HepG2 (cell line): ENCODE measurements around the gene AMY2A. TPM values are rescaled to one million over a fixed set of nuclear protein-coding genes. Genes with fewer than 3 reads are reported as not detected.
"Not testable (repeated sequence)": the region's sequence is repeated elsewhere in the genome, so short reads cannot be mapped to it uniquely, and the experiment has no call there.

Experiments
- ATAC-seq: fragments of 200-7000 bp; cut with Tn5 transposase; 3 replicates; pipeline ENCODE4 v1.9.1; 2020; ENCODE audit warnings: mild to moderate bottlenecking, moderate library complexity
- BruUV-seq: library from RNA; stranded (reverse); fragments of 400-500 nt; replicated peaks from 2 replicates; lab custom pipeline; 2021; lab: Mats Ljungman, UMichigan
- CTCF ChIA-PET: fragments of 300-600 bp; formaldehyde crosslinking; extraction: SDS; loops from one replicate; lab custom pipeline; 2021; ENCODE audit warnings: low total read pairs, inconsistent platforms, low intra/inter-chr PET ratio; lab: Yijun Ruan, JAX
- POLR2A ChIA-PET: fragments of 350-600 bp; sonication (Branson Sonifier 250); formaldehyde crosslinking; loops from one replicate; lab custom pipeline; 2020; ENCODE audit warnings: antibody characterized with exemption, inconsistent platforms; lab: Yijun Ruan, JAX
- DNase-seq: peaks from one replicate; pipeline ENCODE4 v3.0.0-alpha.2; 2015; ENCODE audit warnings: low spot score
- FAIRE-seq: peaks from 3 replicates; lab custom pipeline; 2011; peaks lifted over from hg19 to GRCh38; lab: Jason Lieb, UNC
- H2AFZ ChIP-seq: one replicate; pipeline ENCODE4 v1.6.1; 2011; ENCODE audit warnings: low read length, inconsistent platforms
- H3K27ac ChIP-seq: fragments of 300-600 bp; 3 replicates; pipeline ENCODE4 v1.8.0; 2011; ENCODE audit warnings: mixed run types, mild to moderate bottlenecking, mixed read lengths, low read length, inconsistent platforms; ENCODE audit not compliant: insufficient read depth; ENCODE audit errors: extremely low read length
- H3K27me3 ChIP-seq, 2 experiments: fragments of 200-600 bp in 1 of 2; 2 replicates in 1 of 2; 3 replicates in 1 of 2; pipeline versions ENCODE4 v1.6.0 to v1.8.0; 2011; ENCODE audit warnings: low read length in 2 of 2, mild to moderate bottlenecking in 2 of 2, moderate library complexity in 2 of 2, inconsistent platforms in 1 of 2; ENCODE audit not compliant: insufficient read depth in 2 of 2, control insufficient read depth in 1 of 2
- H3K36me3 ChIP-seq, 2 experiments: fragments of 200-600 bp in 1 of 2; replicated peaks in 1 of 2; 2 replicates in 1 of 2; 3 replicates in 1 of 2; pipeline versions ENCODE4 v1.5.1 to v1.8.0; 2011; ENCODE audit warnings: low read length in 2 of 2, inconsistent platforms in 1 of 2; ENCODE audit not compliant: insufficient read depth in 2 of 2, control insufficient read depth in 1 of 2
- H3K4me1 ChIP-seq: 2 replicates; pipeline ENCODE4 v1.5.1; 2012; ENCODE audit warnings: low read length, inconsistent platforms; ENCODE audit not compliant: insufficient read depth
- H3K4me2 ChIP-seq: 2 replicates; pipeline ENCODE4 v1.6.0; 2011; ENCODE audit warnings: low read depth, low read length, inconsistent platforms
- H3K4me3 ChIP-seq, 3 experiments: fragments of 200-600 bp in 1 of 3; sonication (generic), shearing (Covaris generic) in 1 of 3; replicated peaks in 1 of 3; 2 replicates each; pipeline ENCODE4 v1.5.1; 2011 to 2016; ENCODE audit warnings: low read length in 3 of 3, inconsistent platforms in 2 of 3, low read depth in 2 of 3, mild to moderate bottlenecking in 2 of 3, control low read depth in 1 of 3, mixed read lengths in 1 of 3; ENCODE audit not compliant: insufficient read depth in 1 of 3
- H3K79me2 ChIP-seq: one replicate; pipeline ENCODE4 v1.6.1; 2011; ENCODE audit warnings: low read length, inconsistent platforms; ENCODE audit not compliant: insufficient read depth
- H3K9ac ChIP-seq: 2 replicates; pipeline ENCODE4 v1.6.0; 2011; ENCODE audit warnings: mild to moderate bottlenecking, low read depth, low read length, inconsistent platforms; ENCODE audit not compliant: insufficient read depth
- H3K9me3 ChIP-seq: 2 replicates; pipeline ENCODE4 v1.5.1; 2012; ENCODE audit warnings: mild to moderate bottlenecking, low read length
- H4K20me1 ChIP-seq: 2 replicates; pipeline ENCODE4 v1.6.0; 2011; ENCODE audit warnings: inconsistent platforms, mild to moderate bottlenecking, low read length, moderate library complexity; ENCODE audit not compliant: insufficient read depth
- CENPT ChIP-seq: sonication (generic); formaldehyde crosslinking; IDR thresholded peaks from 2 replicates; pipeline ENCODE4 v1.8.0; 2022; ENCODE audit warnings: low read depth, mild to moderate bottlenecking, moderate library complexity, missing genetic modification reagents
- GFI1 ChIP-seq: sonication (generic); formaldehyde crosslinking; IDR thresholded peaks from 2 replicates; pipeline ENCODE4 v1.5.0; 2020; ENCODE audit warnings: missing genetic modification reagents, mild to moderate bottlenecking, borderline replicate concordance
- MEIS2 ChIP-seq: sonication (generic); formaldehyde crosslinking; IDR thresholded peaks from 2 replicates; pipeline ENCODE4 v1.9.0; 2021; ENCODE audit warnings: mild to moderate bottlenecking, missing genetic modification reagents
- NFYC ChIP-seq: IDR thresholded peaks from 2 replicates; pipeline ENCODE4 v1.6.1; 2016; ENCODE audit warnings: missing genetic modification reagents, missing compliant biosample characterization
- NR2F2 ChIP-seq: IDR thresholded peaks from 2 replicates; pipeline ENCODE4 v1.6.1; 2012; ENCODE audit warnings: low read depth, inconsistent platforms, borderline replicate concordance
- SP2 ChIP-seq: sonication (generic); formaldehyde crosslinking; IDR thresholded peaks from 2 replicates; pipeline ENCODE4 v1.5.1; 2020; ENCODE audit warnings: mild to moderate bottlenecking, missing genetic modification reagents
- TAF15 ChIP-seq: fragments of 200-400 bp; formaldehyde crosslinking; IDR thresholded peaks from one replicate; pipeline ENCODE4 v1.6.1; 2018; ENCODE audit warnings: mild to moderate bottlenecking, low read depth, low read length; ENCODE audit not compliant: poor library complexity, severe bottlenecking
- WGBS: methylation state at CpG from one replicate; pipeline ENCODE4 v1.1.6; 2017; ENCODE audit warnings: low lambda C conversion rate; 5-methylcytosine and 5-hydroxymethylcytosine counted together
- in situ Hi-C: cut with HindIII; loops from 2 replicates; pipeline ENCODE4 v1.10.0; 2017; ENCODE audit warnings: low pct_unique_long_range_greater_than_20kb; ENCODE audit not compliant: extremely low pct_ligation_motif_present
- intact Hi-C: fragments of 100-400 bp; cut with micrococcal nuclease; formaldehyde crosslinking; loops from one replicate; pipeline ENCODE4 v1.10.0; 2022; ENCODE audit not compliant: unreplicated experiment
- polyA plus RNA-seq, 8 experiments: library from polyadenylated mRNA; depleted of rRNA in 3 of 8; stranded (reverse) in 7 of 8; unstranded in 1 of 8; fragments of >200 nt; fragmentation: Illumina TruSeq in 4 of 8; extraction: Trizol in 4 of 8; gene quantifications; 2 replicates each; pipeline versions ENCODE4 v1.2.1 to v1.2.3, GENCODE V29; 2011 to 2016; ENCODE audit warnings: low read depth in 4 of 8, missing spikeins in 1 of 8, mixed read lengths in 1 of 8; ENCODE audit not compliant: insufficient read depth in 1 of 8
- total RNA-seq, 5 experiments: library from RNA; depleted of rRNA; stranded (reverse); fragments of >200 nt; fragmentation: Illumina TruSeq; extraction: Trizol; gene quantifications; 2 replicates each; pipeline ENCODE4 v1.2.3, GENCODE V29; 2016; ENCODE audit warnings: low read depth in 1 of 5
- TF ChIP-seq, protein P1 (sequence below), 2 experiments: sonication (generic) in 1 of 2; formaldehyde crosslinking in 1 of 2; IDR thresholded peaks; 2 replicates each; pipeline versions ENCODE4 v1.6.1 to v1.9.0; 2014 to 2022; ENCODE audit warnings: antibody characterized with exemption in 1 of 2, borderline replicate concordance in 1 of 2, inconsistent platforms in 1 of 2, low read depth in 1 of 2, missing genetic modification reagents in 1 of 2
- TF ChIP-seq, protein P2 (sequence below): sonication (generic); formaldehyde crosslinking; IDR thresholded peaks from 2 replicates; pipeline ENCODE4 v1.5.1; 2020; ENCODE audit warnings: mild to moderate bottlenecking, missing genetic modification reagents, moderate library complexity

The AMY2A gene
- total and polyA plus RNA-seq, 2 of the 13 experiments (the other 11 are each of a cell fraction or from before 2014, with no cell fraction given) = not detected

DNA sequence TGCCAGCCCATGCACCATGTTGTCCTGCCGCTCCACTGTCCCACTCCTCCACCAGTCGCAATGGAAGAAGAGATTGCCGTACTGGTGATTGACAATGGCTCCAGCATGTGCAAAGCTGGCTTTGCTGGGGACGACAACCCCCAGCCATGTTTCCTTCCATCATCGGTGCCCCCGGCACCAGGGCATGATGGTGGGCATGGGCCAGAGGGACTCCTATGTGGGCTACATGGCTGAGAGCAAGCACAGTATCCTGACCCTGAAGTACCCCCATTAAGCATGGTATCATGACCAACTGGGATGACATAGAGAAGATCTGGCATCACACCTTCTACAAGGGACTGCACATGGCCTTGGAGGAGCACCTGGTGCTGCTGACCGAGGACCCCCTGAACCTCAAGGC lies 47.7 kb upstream of the AMY2A start (continued):
- TF ChIP-seq, protein P1, sequence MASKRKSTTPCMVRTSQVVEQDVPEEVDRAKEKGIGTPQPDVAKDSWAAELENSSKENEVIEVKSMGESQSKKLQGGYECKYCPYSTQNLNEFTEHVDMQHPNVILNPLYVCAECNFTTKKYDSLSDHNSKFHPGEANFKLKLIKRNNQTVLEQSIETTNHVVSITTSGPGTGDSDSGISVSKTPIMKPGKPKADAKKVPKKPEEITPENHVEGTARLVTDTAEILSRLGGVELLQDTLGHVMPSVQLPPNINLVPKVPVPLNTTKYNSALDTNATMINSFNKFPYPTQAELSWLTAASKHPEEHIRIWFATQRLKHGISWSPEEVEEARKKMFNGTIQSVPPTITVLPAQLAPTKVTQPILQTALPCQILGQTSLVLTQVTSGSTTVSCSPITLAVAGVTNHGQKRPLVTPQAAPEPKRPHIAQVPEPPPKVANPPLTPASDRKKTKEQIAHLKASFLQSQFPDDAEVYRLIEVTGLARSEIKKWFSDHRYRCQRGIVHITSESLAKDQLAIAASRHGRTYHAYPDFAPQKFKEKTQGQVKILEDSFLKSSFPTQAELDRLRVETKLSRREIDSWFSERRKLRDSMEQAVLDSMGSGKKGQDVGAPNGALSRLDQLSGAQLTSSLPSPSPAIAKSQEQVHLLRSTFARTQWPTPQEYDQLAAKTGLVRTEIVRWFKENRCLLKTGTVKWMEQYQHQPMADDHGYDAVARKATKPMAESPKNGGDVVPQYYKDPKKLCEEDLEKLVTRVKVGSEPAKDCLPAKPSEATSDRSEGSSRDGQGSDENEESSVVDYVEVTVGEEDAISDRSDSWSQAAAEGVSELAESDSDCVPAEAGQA (IDR thresholded peaks at IDR 0.05; ENCODE audit: low read depth) = no peak
- TF ChIP-seq, protein P1 (CRISPR knock-in tag; IDR thresholded peaks at IDR 0.05; ENCODE audit: borderline replicate concordance) = no peak
- TF ChIP-seq MEIS2 (CRISPR knock-in tag) (no peak), SP2 (CRISPR knock-in tag) (no peak), TAF15 (no peak), NFYC (no peak), NR2F2 (no peak), CENPT (CRISPR knock-in tag) (no peak), GFI1 (no peak)
- TF ChIP-seq, protein P2, sequence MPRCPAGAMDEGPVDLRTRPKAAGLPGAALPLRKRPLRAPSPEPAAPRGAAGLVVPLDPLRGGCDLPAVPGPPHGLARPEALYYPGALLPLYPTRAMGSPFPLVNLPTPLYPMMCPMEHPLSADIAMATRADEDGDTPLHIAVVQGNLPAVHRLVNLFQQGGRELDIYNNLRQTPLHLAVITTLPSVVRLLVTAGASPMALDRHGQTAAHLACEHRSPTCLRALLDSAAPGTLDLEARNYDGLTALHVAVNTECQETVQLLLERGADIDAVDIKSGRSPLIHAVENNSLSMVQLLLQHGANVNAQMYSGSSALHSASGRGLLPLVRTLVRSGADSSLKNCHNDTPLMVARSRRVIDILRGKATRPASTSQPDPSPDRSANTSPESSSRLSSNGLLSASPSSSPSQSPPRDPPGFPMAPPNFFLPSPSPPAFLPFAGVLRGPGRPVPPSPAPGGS (CRISPR knock-in tag) = no peak

DNA sequence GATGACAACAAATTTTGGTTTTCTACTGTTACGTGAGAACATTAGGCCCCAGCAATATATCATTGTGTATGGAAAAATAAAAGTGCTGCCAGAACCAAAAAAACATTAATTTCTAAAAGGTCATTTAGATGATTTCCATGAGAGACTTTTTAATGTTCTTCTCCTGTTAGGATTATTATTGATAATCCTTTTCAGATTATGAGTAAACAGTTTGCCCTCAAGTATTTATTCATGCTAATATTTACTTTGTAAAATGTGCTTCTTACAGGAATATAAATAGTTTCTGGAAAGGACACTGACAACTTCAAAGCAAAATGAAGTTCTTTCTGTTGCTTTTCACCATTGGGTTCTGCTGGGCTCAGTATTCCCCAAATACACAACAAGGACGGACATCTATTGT lies 45.9 kb upstream of the AMY2A start, which contains the start of gene AMY2B:
AMY2B (plus strand) TSS at position 301 of the 400 bp plus-strand sequence; CDS start at position 315, 14 bp downstream.
- CTCF ChIA-PET, in situ Hi-C loops, BruUV-seq, intact Hi-C loops, ATAC-seq, H3K36me3 ChIP-seq, H3K79me2 ChIP-seq, H3K4me3 ChIP-seq, H3K4me1 ChIP-seq, FAIRE-seq, H3K9me3 ChIP-seq, H3K27me3 ChIP-seq, H3K9ac ChIP-seq, DNase-seq, H3K27ac ChIP-seq, POLR2A ChIA-PET, H3K4me2 ChIP-seq, H2AFZ ChIP-seq, H4K20me1 ChIP-seq: not testable (repeated sequence)
- WGBS = 79% methylated on average over 2 of the region's 2 CpGs
